ENCODE data around the gene STIM2.

GRCh38 chr4:26820346-26820745, 40.3 kb upstream of the STIM2 start:
- TF ChIP-seq POLR2AphosphoS5 (IDR thresholded peaks at IDR 0.05; ENCODE audit: low read depth, low read length) (no peak), TAF1 (IDR thresholded peaks at IDR 0.05; ENCODE audit: low read depth, low read length) (no peak), POLR2A (IDR thresholded peaks at IDR 0.05; ENCODE audit: low read depth, low read length) (no peak), PAX5 (IDR thresholded peaks at IDR 0.05; ENCODE audit: insufficient read depth, low read length, severe bottlenecking) (no peak), SPI1 (IDR thresholded peaks at IDR 0.05; ENCODE audit: low read depth, low read length) (no peak)

Measured in GM12891 (cell line).